ENCODE measurements around the gene ADGRD2. TPM values are rescaled to one million over a fixed set of nuclear protein-coding genes. Genes with fewer than 3 reads are reported as not detected.

The ADGRD2 gene
- 0.54 TPM for polyA plus RNA-seq (2013, experiment 1 of 2)
- 0.58 TPM for polyA plus RNA-seq (2013, experiment 2 of 2)

- Histone ChIP-seq H3K36me3 (replicated peaks in 1 of 2; ENCODE audit: control insufficient read depth in 2 of 2, insufficient read depth in 2 of 2, low read length in 2 of 2) (no peaks in the 10 kb centered on the region), H3K23ac (ENCODE audit: low read depth, low read length, poor library complexity) (peak within 1 kb of the TSS; percentile 50), H2BK120ac (ENCODE audit: low read depth, low read length) (no peak within 1 kb of the TSS), H3K9me3 (replicated peaks in 1 of 2; ENCODE audit: control insufficient read depth in 2 of 2, insufficient read depth in 1 of 2, low read depth in 1 of 2, low read length in 2 of 2) (peaks cover 0 to 4% of the 10 kb centered on the region in 2 donors), H3K4me3 (ENCODE audit: low read length in 2 of 2) (peak within 1 kb of the TSS; percentile 27 to 60), H2BK12ac (ENCODE audit: low read length) (peak within 1 kb of the TSS; percentile 59), H3K4me2 (ENCODE audit: insufficient read depth, low read length, poor library complexity, severe bottlenecking) (peak within 1 kb of the TSS; percentile 56), H3K18ac (ENCODE audit: low read length) (peak within 1 kb of the TSS; percentile 76), H3K27ac (replicated peaks; ENCODE audit: low read length) (no peak within 1 kb of the TSS), H2BK15ac (ENCODE audit: low read length) (no peak within 1 kb of the TSS), H3K14ac (ENCODE audit: low read length) (peak within 1 kb of the TSS; percentile 12), H3K27me3 (ENCODE audit: control insufficient read depth in 3 of 3, insufficient read depth in 3 of 3, low read depth in 1 of 3, low read length in 3 of 3) (peaks cover 4 to 70% (median 34%) of the 10 kb centered on the region in 3 experiments), H2BK5ac (ENCODE audit: low read length) (no peak within 1 kb of the TSS), H4K91ac (ENCODE audit: low read depth, low read length, poor library complexity) (peak within 1 kb of the TSS; percentile 5), H4K8ac (ENCODE audit: low read depth, low read length) (peak within 1 kb of the TSS; percentile 52), H3K4me1 (ENCODE audit: control insufficient read depth in 2 of 2, insufficient read depth in 1 of 2, low read depth in 1 of 2, low read length in 2 of 2) (peaks cover 10 to 11% of the 10 kb centered on the region in 2 donors), H2AK5ac (ENCODE audit: low read depth, low read length) (peak within 1 kb of the TSS; percentile 72), H3K79me1 (ENCODE audit: low read depth, low read length) (peaks cover 1% of the 10 kb centered on the region), H2AFZ (ENCODE audit: low read length) (peak within 1 kb of the TSS; percentile 81), H3K9ac (ENCODE audit: low read depth, low read length, poor library complexity) (peak within 1 kb of the TSS; percentile 74), H3K4ac (ENCODE audit: low read length) (peak within 1 kb of the TSS; percentile 2)
- WGBS, 2 donors (ENCODE audit: extremely low coverage in 2 of 2, insufficient read length in 2 of 2, insufficient replicate concordance in 1 of 2), result no CpG with 5 or more reads among the region's 41 CpGs
- DNase-seq (ENCODE audit: low spot score), result peak; percentile 41
Observed at GRCh38 chr9:124450241-124450924, at the start of gene ADGRD2. Gene ADGRD2, plus strand, starts transcription at chr9:124450451. Its CDS starts 1,216 bp downstream, at chr9:124451667.

GRCh38 chr9:124403246-124403645 is 47.0 kb upstream of the ADGRD2 start:
- no peak overlapping the region for H4K91ac ChIP-seq (ENCODE audit: low read depth, low read length, poor library complexity)
- H3K27me3 ChIP-seq (ENCODE audit: control insufficient read depth in 3 of 3, insufficient read depth in 3 of 3, low read depth in 1 of 3, low read length in 3 of 3), result no peaks in the 10 kb centered on the region
- no peak overlapping the region for H2AK5ac ChIP-seq (ENCODE audit: low read depth, low read length)
- no peak overlapping the region for H3K9ac ChIP-seq (ENCODE audit: low read depth, low read length, poor library complexity)
- no CpG with 5 or more reads among the region's 4 CpGs for WGBS, 2 donors (ENCODE audit: extremely low coverage in 2 of 2, insufficient read length in 2 of 2, insufficient replicate concordance in 1 of 2)
- DNase-seq (ENCODE audit: low spot score), result no peak
- no peak overlapping the region for H3K23ac ChIP-seq (ENCODE audit: low read depth, low read length, poor library complexity)
- H2BK5ac ChIP-seq (ENCODE audit: low read length), result no peak overlapping the region
- peaks cover 19% of the 10 kb centered on the region in 2 donors for H3K4me1 ChIP-seq (ENCODE audit: control insufficient read depth in 2 of 2, insufficient read depth in 1 of 2, low read depth in 1 of 2, low read length in 2 of 2)
- H3K18ac ChIP-seq (ENCODE audit: low read length), result no peak overlapping the region
- H2BK12ac ChIP-seq (ENCODE audit: low read length), result no peak overlapping the region
- H3K27ac ChIP-seq (replicated peaks; ENCODE audit: low read length), result no peak overlapping the region
- H3K36me3 ChIP-seq (replicated peaks in 1 of 2; ENCODE audit: control insufficient read depth in 2 of 2, insufficient read depth in 2 of 2, low read length in 2 of 2), result peaks cover 19 to 81% of the 10 kb centered on the region in 2 donors
- H3K4ac ChIP-seq (ENCODE audit: low read length), result no peak overlapping the region
- H3K14ac ChIP-seq (ENCODE audit: low read length), result no peak overlapping the region
- no peak overlapping the region for H3K4me2 ChIP-seq (ENCODE audit: insufficient read depth, low read length, poor library complexity, severe bottlenecking)
- H2AFZ ChIP-seq (ENCODE audit: low read length), result no peak overlapping the region
- H2BK15ac ChIP-seq (ENCODE audit: low read length), result no peak overlapping the region
- H4K8ac ChIP-seq (ENCODE audit: low read depth, low read length), result no peak overlapping the region
- H3K9me3 ChIP-seq (replicated peaks in 1 of 2; ENCODE audit: control insufficient read depth in 2 of 2, insufficient read depth in 1 of 2, low read depth in 1 of 2, low read length in 2 of 2), result no peaks in the 10 kb centered on the region
- no peak overlapping the region for H3K4me3 ChIP-seq (ENCODE audit: low read length in 2 of 2)
- H2BK120ac ChIP-seq (ENCODE audit: low read depth, low read length), result no peak overlapping the region
- no peaks in the 10 kb centered on the region for H3K79me1 ChIP-seq (ENCODE audit: low read depth, low read length)

GRCh38 chr9:124409410-124409809 is 40.8 kb upstream of the ADGRD2 start:
- Histone ChIP-seq H3K23ac (ENCODE audit: low read depth, low read length, poor library complexity) (no peak overlapping the region), H2AFZ (ENCODE audit: low read length) (no peak overlapping the region), H2BK12ac (ENCODE audit: low read length) (no peak overlapping the region), H3K4me3 (ENCODE audit: low read length in 2 of 2) (no peak overlapping the region), H2BK5ac (ENCODE audit: low read length) (no peak overlapping the region), H3K18ac (ENCODE audit: low read length) (no peak overlapping the region), H2AK5ac (ENCODE audit: low read depth, low read length) (no peak overlapping the region), H3K36me3 (replicated peaks in 1 of 2; ENCODE audit: control insufficient read depth in 2 of 2, insufficient read depth in 2 of 2, low read length in 2 of 2) (peaks cover 25 to 100% of the 10 kb centered on the region in 2 donors), H3K9me3 (replicated peaks in 1 of 2; ENCODE audit: control insufficient read depth in 2 of 2, insufficient read depth in 1 of 2, low read depth in 1 of 2, low read length in 2 of 2) (no peaks in the 10 kb centered on the region), H3K4ac (ENCODE audit: low read length) (no peak overlapping the region), H3K14ac (ENCODE audit: low read length) (no peak overlapping the region), H3K4me1 (ENCODE audit: control insufficient read depth in 2 of 2, insufficient read depth in 1 of 2, low read depth in 1 of 2, low read length in 2 of 2) (peaks cover 1 to 3% of the 10 kb centered on the region in 2 donors), H3K9ac (ENCODE audit: low read depth, low read length, poor library complexity) (no peak overlapping the region), H3K27ac (replicated peaks; ENCODE audit: low read length) (no peak overlapping the region), H3K27me3 (ENCODE audit: control insufficient read depth in 3 of 3, insufficient read depth in 3 of 3, low read depth in 1 of 3, low read length in 3 of 3) (no peaks in the 10 kb centered on the region), H2BK120ac (ENCODE audit: low read depth, low read length) (no peak overlapping the region), H3K4me2 (ENCODE audit: insufficient read depth, low read length, poor library complexity, severe bottlenecking) (no peak overlapping the region), H4K8ac (ENCODE audit: low read depth, low read length) (no peak overlapping the region), H3K79me1 (ENCODE audit: low read depth, low read length) (no peaks in the 10 kb centered on the region), H4K91ac (ENCODE audit: low read depth, low read length, poor library complexity) (no peak overlapping the region), H2BK15ac (ENCODE audit: low read length) (no peak overlapping the region)
- DNase-seq (ENCODE audit: low spot score), result no peak
- no CpG with 5 or more reads among the region's 3 CpGs for WGBS, 2 donors (ENCODE audit: extremely low coverage in 2 of 2, insufficient read length in 2 of 2, insufficient replicate concordance in 1 of 2)

- no peak for DNase-seq (ENCODE audit: low spot score)
- no CpG with 5 or more reads among the region's 3 CpGs for WGBS, 2 donors (ENCODE audit: extremely low coverage in 2 of 2, insufficient read length in 2 of 2, insufficient replicate concordance in 1 of 2)
- Histone ChIP-seq H4K8ac (ENCODE audit: low read depth, low read length) (no peak overlapping the region), H2AK5ac (ENCODE audit: low read depth, low read length) (no peak overlapping the region), H2BK12ac (ENCODE audit: low read length) (no peak overlapping the region), H3K4ac (ENCODE audit: low read length) (no peak overlapping the region), H2BK120ac (ENCODE audit: low read depth, low read length) (no peak overlapping the region), H3K9me3 (replicated peaks in 1 of 2; ENCODE audit: control insufficient read depth in 2 of 2, insufficient read depth in 1 of 2, low read depth in 1 of 2, low read length in 2 of 2) (no peaks in the 10 kb centered on the region), H2BK5ac (ENCODE audit: low read length) (no peak overlapping the region), H3K27me3 (ENCODE audit: control insufficient read depth in 3 of 3, insufficient read depth in 3 of 3, low read depth in 1 of 3, low read length in 3 of 3) (no peaks in the 10 kb centered on the region), H3K23ac (ENCODE audit: low read depth, low read length, poor library complexity) (no peak overlapping the region), H3K9ac (ENCODE audit: low read depth, low read length, poor library complexity) (no peak overlapping the region), H3K14ac (ENCODE audit: low read length) (no peak overlapping the region), H3K4me1 (ENCODE audit: control insufficient read depth in 2 of 2, insufficient read depth in 1 of 2, low read depth in 1 of 2, low read length in 2 of 2) (peaks cover 5% of the 10 kb centered on the region in 2 donors), H3K4me3 (ENCODE audit: low read length in 2 of 2) (no peak overlapping the region), H3K18ac (ENCODE audit: low read length) (no peak overlapping the region), H3K36me3 (replicated peaks in 1 of 2; ENCODE audit: control insufficient read depth in 2 of 2, insufficient read depth in 2 of 2, low read length in 2 of 2) (peaks cover 21 to 89% of the 10 kb centered on the region in 2 donors), H4K91ac (ENCODE audit: low read depth, low read length, poor library complexity) (no peak overlapping the region), H2AFZ (ENCODE audit: low read length) (no peak overlapping the region), H2BK15ac (ENCODE audit: low read length) (no peak overlapping the region), H3K79me1 (ENCODE audit: low read depth, low read length) (peaks cover 5% of the 10 kb centered on the region), H3K27ac (replicated peaks; ENCODE audit: low read length) (no peak overlapping the region), H3K4me2 (ENCODE audit: insufficient read depth, low read length, poor library complexity, severe bottlenecking) (no peak overlapping the region)
Observed at GRCh38 chr9:124410321-124410913, 39.8 kb upstream of the ADGRD2 start.
